IMR-90 (cell line): Measurements from ENCODE around the gene C14orf180.

ENCODE experiments used
- CEBPB ChIP-seq: IDR thresholded peaks from 2 replicates; pipeline ENCODE4 v1.6.1; 2012; ENCODE audit warnings: low read depth, low read length, improper control_type of control experiment
- ELK1 ChIP-seq: fragments of 150-350 bp; IDR thresholded peaks from 2 replicates; pipeline ENCODE4 v1.6.1; 2016; ENCODE audit warnings: low read depth, mild to moderate bottlenecking, low read length, moderate library complexity, borderline replicate concordance
- MAZ ChIP-seq: IDR thresholded peaks from 2 replicates; pipeline ENCODE4 v1.6.1; 2012; ENCODE audit warnings: low read depth, mild to moderate bottlenecking, low read length, improper control_type of control experiment, moderate library complexity, borderline replicate concordance
- MXI1 ChIP-seq: IDR thresholded peaks from 2 replicates; pipeline ENCODE4 v1.6.1; 2012; ENCODE audit warnings: low read depth, mild to moderate bottlenecking, low read length, moderate library complexity, borderline replicate concordance
- POLR2A ChIP-seq: IDR thresholded peaks from 2 replicates; pipeline ENCODE4 v1.6.1; 2012; ENCODE audit warnings: mild to moderate bottlenecking, low read depth, low read length
- RAD21 ChIP-seq: IDR thresholded peaks from 2 replicates; pipeline ENCODE4 v1.6.1; 2012; ENCODE audit warnings: low read length, improper control_type of control experiment
- RCOR1 ChIP-seq: IDR thresholded peaks from 2 replicates; pipeline ENCODE4 v1.6.1; 2012; ENCODE audit warnings: mild to moderate bottlenecking, low read length, improper control_type of control experiment; ENCODE audit not compliant: insufficient replicate concordance
- RFX5 ChIP-seq: IDR thresholded peaks from 2 replicates; pipeline ENCODE4 v1.8.0; 2012; ENCODE audit warnings: low read depth, mild to moderate bottlenecking, low read length, moderate library complexity
- SMC3 ChIP-seq: fragments of 150-350 bp; IDR thresholded peaks from 2 replicates; pipeline ENCODE4 v1.6.1; 2016; ENCODE audit warnings: low read depth, mild to moderate bottlenecking, antibody characterized with exemption, low read length, moderate library complexity
- TF ChIP-seq, protein P1 (sequence below): conservative IDR thresholded peaks from 2 replicates; pipeline ENCODE4 v1.5.1; 2012; ENCODE audit warnings: mild to moderate bottlenecking, low read depth, low read length, improper control_type of control experiment

- TF ChIP-seq, protein P1, sequence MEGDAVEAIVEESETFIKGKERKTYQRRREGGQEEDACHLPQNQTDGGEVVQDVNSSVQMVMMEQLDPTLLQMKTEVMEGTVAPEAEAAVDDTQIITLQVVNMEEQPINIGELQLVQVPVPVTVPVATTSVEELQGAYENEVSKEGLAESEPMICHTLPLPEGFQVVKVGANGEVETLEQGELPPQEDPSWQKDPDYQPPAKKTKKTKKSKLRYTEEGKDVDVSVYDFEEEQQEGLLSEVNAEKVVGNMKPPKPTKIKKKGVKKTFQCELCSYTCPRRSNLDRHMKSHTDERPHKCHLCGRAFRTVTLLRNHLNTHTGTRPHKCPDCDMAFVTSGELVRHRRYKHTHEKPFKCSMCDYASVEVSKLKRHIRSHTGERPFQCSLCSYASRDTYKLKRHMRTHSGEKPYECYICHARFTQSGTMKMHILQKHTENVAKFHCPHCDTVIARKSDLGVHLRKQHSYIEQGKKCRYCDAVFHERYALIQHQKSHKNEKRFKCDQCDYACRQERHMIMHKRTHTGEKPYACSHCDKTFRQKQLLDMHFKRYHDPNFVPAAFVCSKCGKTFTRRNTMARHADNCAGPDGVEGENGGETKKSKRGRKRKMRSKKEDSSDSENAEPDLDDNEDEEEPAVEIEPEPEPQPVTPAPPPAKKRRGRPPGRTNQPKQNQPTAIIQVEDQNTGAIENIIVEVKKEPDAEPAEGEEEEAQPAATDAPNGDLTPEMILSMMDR, result no peak
- TF ChIP-seq CEBPB (no peak), RCOR1 (no peak), ELK1 (no peak), RAD21 (no peak), SMC3 (no peak), MXI1 (no peak), POLR2A (no peak), MAZ (no peak), RFX5 (no peak)
Observed at GRCh38 chr14:104589338-104590195, 10.0 kb downstream of the C14orf180 start.
